ENCODE results near the gene TRAF6.

The TRAF6 gene

DNA sequence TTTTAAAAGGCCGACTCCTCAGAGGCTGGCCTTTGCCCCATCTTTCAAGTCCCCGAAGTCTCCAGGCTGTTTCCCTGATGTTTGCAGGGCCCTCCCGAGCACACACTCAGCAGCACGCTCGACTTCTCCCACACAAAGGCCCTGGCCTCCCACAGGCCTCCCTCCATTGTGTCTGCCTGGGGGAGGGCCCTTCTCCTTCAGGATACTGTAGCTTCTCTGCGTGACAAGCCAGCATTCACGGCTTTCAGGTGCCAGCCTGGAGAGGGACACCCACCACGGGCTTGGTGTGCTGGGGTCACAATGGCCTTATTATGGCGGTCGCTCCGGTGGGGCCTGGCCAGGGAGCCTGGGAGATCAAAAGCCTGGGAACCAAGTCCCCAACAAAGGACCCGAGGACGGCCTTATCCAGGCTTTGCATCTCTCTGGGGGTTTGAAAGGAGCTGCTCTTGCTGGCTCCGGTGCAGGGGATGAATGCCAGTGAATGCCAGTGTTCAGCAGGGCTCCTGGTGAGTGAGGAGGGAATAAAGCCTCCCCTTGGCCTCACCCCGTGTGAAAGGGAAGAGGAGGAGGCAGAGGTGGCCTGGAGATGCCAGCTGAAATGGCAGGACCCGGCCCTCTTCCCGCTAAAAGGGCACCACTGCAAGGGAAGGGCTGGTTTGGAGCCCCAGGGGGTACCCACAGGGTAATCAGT, 55.0 kb downstream of the TRAF6 start:
- H3K4me3 ChIP-seq (replicated peaks; ENCODE audit: insufficient read depth, low read length) = no peak overlapping the region
- no peak for DNase-seq (ENCODE audit: low read depth in 1 of 2, low spot score in 1 of 2)
- no peaks in the 10 kb centered on the region for H3K27me3 ChIP-seq (ENCODE audit: insufficient read depth, poor library complexity, severe bottlenecking)
- H3K27ac ChIP-seq (replicated peaks) = no peak overlapping the region
- TF ChIP-seq GABPA (IDR thresholded peaks at IDR 0.05; ENCODE audit: low read depth) (no peak), SPI1 (IDR thresholded peaks at IDR 0.05; ENCODE audit: borderline replicate concordance, low read depth) (no peak), POLR2AphosphoS5 (IDR thresholded peaks at IDR 0.05; ENCODE audit: low read depth) (no peak), REST (IDR thresholded peaks at IDR 0.05; ENCODE audit: insufficient replicate concordance, low read depth) (no peak), CTCF (IDR thresholded peaks at IDR 0.05; ENCODE audit: insufficient read depth, low read length) (no peak)

DNA sequence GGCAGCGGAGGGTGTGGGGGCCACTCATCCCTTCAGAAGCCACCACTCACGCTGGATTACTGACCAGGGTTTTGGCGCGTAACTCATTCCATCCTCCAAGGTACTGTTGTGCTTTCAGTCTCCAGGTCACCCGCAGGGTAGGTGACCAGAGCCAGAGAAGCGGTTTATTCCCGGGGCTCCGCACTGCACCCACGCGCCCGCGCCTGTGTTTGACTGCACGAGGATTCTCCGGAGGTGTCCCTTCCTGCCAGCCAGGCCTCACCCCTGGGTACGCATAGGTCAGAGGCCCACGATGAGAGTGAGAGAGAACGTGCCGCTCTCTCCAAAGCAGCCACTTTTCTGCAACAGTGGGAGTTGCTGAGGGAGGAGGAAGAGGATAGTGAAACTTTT, 55.5 kb downstream of the TRAF6 start:
- Histone ChIP-seq H3K27ac (replicated peaks) (no peak overlapping the region), H3K4me3 (replicated peaks; ENCODE audit: insufficient read depth, low read length) (no peak overlapping the region), H3K27me3 (ENCODE audit: insufficient read depth, poor library complexity, severe bottlenecking) (no peaks in the 10 kb centered on the region)
- DNase-seq (ENCODE audit: low read depth in 1 of 2, low spot score in 1 of 2) = no peak
- TF ChIP-seq CTCF (IDR thresholded peaks at IDR 0.05; ENCODE audit: insufficient read depth, low read length) = no peak
- no peak for TF ChIP-seq GABPA (IDR thresholded peaks at IDR 0.05; ENCODE audit: low read depth)
- no peak for TF ChIP-seq SPI1 (IDR thresholded peaks at IDR 0.05; ENCODE audit: borderline replicate concordance, low read depth)
- TF ChIP-seq POLR2AphosphoS5 (IDR thresholded peaks at IDR 0.05; ENCODE audit: low read depth) = no peak
- no peak for TF ChIP-seq REST (IDR thresholded peaks at IDR 0.05; ENCODE audit: insufficient replicate concordance, low read depth)

DNA sequence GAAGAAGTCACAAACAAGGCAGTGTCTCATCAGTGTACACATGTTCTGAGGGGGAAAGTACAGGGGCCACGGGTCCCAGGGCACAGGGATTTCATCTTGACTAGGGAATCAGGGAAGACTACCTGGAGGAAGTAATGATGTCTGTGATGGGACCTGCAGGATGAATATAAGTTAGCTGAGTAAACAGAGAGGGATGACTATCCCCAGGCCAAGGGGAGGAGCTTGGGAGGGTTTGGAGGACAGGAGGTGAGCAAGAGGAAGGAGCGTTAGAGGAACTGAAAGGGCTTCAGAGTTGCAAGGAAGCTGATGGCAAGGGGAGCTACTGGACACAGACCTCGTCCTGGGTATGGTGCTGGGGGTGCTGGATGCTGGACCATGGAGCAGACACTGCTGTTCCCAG, 56.4 kb downstream of the TRAF6 start:
- peak; percentile 48 to 68 for DNase-seq (ENCODE audit: low read depth in 1 of 2, low spot score in 1 of 2)

DNA sequence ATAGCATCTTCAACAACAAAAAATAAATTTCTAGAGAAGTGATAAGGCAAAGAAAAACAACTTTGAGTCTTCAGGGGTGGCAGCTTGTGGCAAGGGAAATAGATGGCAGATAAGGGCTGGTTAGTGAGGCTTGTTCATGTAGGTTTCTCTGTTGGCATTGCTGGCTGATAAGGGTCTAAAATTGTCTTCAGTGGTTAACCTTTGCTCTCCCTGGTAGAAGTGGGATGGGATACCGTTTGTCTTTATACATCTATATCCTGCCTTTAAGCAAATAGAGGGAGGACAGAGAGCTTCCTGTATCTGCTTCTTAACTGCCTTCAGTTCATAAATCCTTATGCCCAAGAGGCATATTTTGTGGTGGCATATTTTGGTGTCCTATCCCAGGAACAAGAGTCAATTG, 57.1 kb downstream of the TRAF6 start:
- DNase-seq (ENCODE audit: low read depth in 1 of 2, low spot score in 1 of 2) = peak in 1 of 2 experiments; percentile 35
- Histone ChIP-seq H3K27me3 (ENCODE audit: insufficient read depth, poor library complexity, severe bottlenecking) (no peaks in the 10 kb centered on the region), H3K27ac (replicated peaks) (peak overlapping the region; percentile 58), H3K4me3 (replicated peaks; ENCODE audit: insufficient read depth, low read length) (no peak overlapping the region)
- TF ChIP-seq CTCF (IDR thresholded peaks at IDR 0.05; ENCODE audit: insufficient read depth, low read length) (no peak), REST (IDR thresholded peaks at IDR 0.05; ENCODE audit: insufficient replicate concordance, low read depth) (no peak), GABPA (IDR thresholded peaks at IDR 0.05; ENCODE audit: low read depth) (no peak), POLR2AphosphoS5 (IDR thresholded peaks at IDR 0.05; ENCODE audit: low read depth) (peak; percentile 78; the same call in 1 of the 2 replicates), SPI1 (IDR thresholded peaks at IDR 0.05; ENCODE audit: borderline replicate concordance, low read depth) (no peak)

More for the DNA sequence above, 56.4 kb downstream of the TRAF6 start:
- Histone ChIP-seq H3K4me3 (replicated peaks; ENCODE audit: insufficient read depth, low read length) (no peak overlapping the region), H3K27ac (replicated peaks) (peak overlapping the region; percentile 58), H3K27me3 (ENCODE audit: insufficient read depth, poor library complexity, severe bottlenecking) (no peaks in the 10 kb centered on the region)
- TF ChIP-seq SPI1 (IDR thresholded peaks at IDR 0.05; ENCODE audit: borderline replicate concordance, low read depth) = peak; percentile 52; the same call in 1 of the 2 replicates
- no peak for TF ChIP-seq GABPA (IDR thresholded peaks at IDR 0.05; ENCODE audit: low read depth)
